ENCODE results near the gene KLHL17.
"Not testable (repeated sequence)": the region's sequence is repeated elsewhere in the genome, so short reads cannot be mapped to it uniquely, and the experiment has no call there.

The KLHL17 gene

DNA sequence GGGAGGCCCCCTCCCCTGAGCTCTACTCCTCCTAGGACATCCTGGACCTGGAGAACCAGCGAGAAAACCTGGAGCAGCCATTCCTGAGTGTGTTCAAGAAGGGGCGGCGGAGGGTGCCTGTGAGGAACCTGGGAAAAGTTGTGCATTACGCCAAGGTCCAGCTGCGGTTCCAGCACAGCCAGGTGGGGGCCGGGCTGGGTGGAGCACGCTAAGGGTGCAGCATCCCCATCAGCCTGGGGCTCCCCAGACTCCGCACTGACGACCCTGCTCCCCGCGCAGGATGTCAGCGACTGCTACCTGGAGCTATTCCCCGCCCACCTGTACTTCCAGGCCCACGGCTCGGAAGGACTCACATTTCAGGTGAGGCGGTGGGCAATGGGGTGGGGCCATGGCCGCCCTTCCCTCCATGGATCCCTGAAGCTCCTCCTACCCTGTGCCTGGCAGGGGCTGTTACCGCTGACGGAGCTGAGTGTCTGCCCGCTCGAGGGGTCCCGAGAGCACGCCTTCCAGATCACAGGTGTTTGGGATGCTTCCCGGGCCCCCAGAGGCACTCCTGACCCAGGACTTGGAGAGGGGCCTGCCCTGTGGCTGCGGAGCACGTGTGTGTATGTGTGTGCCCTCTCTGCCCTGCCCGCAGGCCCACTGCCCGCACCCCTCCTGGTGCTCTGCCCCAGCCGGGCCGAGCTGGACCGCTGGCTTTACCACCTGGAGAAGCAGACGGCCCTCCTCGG is 10.0 kb downstream of the KLHL17 start:
- no peak for DNase-seq (ENCODE audit: low read depth)

- DNase-seq (ENCODE audit: low read depth) = no peak
These were observed 10.8 kb downstream of the KLHL17 start for GRCh38 chr1:970973-971730.

DNA sequence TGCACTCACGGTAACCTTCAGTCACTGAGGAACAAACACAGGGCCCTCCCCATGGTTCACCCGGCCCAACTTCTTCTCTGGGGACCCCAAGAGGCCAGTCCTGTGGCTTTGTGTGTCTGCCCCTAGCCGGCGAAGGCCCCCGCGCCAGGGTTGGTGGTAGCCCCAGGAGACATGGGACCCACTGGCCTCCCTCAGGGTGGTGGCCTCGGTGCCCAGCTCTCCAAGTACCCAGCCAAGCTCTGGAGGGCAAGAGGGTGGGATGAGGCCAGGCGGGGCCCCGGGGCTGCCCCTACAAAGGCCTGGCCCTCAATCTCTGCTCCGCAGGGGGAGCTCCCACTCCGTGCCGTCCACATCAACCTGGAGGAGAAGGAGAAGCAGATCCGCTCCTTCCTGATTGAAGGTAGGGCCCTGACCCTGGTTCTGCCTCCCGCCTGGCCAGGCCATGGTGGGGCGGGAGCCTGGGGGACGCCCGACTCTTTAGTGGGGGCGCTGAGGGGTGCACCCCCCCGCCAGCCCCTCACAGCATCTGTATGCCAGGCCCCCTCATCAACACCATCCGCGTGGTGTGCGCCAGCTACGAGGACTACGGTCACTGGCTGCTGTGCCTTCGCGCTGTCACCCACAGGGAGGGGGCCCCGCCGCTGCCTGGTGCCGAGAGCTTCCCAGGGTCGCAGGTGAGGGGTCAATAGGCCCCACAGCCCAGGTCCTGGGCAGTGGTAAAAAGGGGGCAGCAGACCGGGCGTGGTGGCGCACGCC is 11.5 kb downstream of the KLHL17 start:
- no peak for DNase-seq (ENCODE audit: low read depth)

DNA sequence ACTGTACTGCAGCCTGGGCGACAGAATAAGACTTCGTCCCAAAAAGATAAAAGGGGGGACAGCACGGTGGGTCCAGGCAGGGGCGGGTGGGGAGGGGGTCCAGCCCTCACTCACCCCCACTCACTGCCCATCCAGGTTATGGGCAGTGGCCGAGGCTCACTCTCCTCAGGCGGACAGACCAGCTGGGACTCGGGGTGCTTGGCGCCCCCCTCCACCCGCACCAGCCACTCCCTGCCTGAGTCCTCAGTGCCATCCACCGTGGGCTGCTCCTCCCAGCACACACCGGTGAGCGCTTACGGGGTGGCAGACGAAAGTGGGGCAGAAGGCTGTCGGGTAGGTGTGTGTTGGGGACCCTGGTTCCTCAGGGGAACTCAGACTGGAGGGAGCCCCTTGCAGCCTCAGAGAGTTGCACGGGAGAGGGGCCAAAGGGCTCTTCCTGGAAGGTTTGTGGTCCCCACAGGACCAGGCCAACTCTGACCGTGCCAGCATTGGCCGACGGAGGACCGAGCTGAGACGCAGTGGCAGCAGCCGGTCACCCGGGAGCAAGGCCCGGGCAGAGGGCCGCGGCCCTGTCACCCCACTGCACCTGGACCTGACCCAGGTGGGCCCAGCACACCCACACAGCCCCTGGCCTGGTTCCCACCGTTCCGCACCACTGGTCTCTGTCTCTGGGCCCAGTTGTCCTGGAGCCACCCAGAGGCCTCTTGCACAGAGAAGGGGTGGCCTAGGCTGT is 12.5 kb downstream of the KLHL17 start:
- no peak for DNase-seq (ENCODE audit: low read depth)

DNA sequence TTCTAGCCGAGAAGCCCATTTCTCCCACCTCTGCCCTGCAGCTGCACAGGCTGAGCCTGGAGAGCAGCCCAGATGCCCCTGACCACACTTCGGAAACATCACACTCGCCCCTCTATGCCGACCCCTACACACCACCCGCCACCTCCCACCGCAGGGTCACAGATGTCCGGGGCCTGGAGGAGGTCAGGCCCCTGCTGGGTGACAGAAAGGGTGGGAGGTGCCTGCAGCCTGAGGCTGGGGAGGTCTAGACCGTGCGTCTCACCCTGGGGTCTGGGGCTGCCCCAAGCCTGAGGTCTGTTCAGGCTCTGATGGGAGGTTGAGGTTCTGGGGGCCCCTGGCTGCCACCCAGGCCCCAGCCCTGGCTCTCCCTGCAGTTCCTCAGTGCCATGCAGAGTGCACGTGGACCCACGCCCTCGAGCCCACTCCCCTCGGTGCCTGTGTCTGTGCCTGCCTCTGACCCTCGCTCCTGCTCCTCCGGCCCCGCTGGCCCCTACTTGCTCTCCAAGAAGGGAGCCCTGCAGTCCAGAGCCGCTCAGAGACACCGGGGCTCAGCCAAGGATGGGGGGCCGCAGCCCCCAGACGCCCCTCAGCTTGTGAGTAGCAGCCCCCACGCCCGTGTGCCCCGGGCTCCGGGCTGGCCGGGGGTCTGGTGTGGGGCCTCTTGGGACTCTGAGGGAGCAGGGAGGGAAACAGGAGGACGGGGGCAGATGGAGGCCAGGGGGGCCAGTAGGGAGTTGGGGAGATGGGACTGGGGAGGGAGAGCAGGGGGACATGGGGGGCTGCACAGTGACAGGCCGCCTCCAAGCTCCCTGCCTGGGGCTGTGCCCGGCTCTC is 13.3 kb downstream of the KLHL17 start:
- DNase-seq (ENCODE audit: low read depth) = no peak

DNA sequence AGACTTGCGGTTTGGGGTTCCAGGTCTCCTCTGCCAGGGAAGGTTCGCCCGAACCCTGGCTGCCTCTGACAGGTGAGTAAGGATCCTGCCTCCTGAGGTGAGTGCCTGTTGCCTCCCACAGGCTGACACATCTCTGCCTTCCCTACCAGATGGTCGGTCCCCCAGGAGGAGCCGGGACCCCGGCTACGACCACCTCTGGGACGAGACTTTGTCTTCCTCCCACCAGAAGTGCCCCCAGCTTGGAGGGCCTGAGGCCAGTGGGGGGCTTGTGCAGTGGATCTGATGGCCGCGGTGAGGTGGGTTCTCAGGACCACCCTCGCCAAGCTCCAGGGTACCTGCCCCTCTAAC is 13.9 kb downstream of the KLHL17 start:
- DNase-seq (ENCODE audit: low read depth) = no peak

DNA sequence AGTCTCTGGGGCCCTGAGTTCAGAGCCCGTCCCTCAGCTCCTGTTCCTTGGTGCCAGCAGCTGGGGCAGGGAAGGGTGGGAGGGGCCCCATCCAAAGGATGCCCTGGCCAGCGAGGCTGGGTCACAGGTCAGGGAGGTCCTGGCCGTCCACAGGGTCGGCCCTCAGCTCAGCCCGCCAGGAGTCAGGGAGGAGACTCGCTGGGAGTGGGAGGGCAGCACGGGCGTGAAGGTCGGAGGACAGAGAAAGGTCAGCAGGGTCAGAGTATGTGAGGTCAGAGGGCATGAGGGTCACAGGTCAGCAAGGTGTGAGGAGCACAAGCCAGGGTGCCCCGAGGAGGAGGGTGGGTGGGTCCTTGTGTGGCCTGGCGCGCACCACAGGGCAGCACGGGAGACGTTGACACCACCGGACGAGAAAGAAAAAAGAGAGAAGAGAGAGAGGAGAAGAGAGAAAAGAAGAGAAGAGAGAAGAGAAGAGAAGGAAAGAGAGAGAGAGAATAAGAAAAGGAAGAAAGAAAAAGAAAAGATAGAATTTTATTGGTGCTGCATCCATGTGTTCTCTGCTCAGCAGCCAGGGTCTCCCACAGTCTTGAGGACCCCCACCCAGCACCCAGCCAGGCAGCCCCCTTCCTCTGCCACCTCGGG is 14.4 kb downstream of the KLHL17 start:
- no peak for DNase-seq (ENCODE audit: low read depth)

GRCh38 chr1:975365-975764 is 15.0 kb downstream of the KLHL17 start:
- no peak for DNase-seq (ENCODE audit: low read depth)

DNA sequence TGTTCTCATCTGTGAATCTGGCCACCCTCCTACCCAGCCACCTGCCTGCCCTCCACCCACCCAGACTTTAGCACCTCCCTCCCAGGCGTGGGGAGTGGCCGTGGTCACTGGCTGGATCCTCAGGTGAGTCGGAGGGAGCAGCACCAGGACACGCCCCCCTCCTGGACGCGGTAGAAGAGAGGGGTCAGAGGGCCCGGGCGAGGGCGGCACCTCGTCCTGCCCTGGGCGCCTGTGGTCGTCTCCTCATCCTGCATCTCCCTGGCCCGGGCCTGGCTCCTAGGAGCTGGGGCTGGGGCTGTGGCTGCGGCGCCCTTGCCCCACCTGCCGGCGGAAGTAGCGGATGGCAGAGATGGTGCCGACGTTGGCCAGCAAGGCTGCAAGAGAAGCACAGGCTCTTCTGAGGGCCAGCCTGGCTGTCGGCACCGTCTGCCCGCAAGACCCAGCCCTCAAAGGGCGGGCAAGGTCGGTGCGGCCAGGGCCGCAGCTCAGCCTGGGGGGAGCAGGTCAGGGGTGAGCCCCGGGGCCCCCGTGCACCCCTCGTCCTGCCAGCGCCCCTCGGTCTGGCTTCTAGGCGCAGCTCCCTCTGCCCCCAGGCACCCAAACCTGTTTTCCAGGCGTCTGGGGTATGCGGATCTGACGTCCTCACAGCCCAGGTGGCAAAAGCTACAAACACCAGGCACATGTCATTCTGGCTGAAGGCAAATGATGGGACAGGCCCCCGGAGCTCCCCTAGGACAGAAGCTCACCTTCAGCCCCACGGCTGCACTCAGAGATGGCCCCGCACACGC is 15.7 kb downstream of the KLHL17 start:
- DNase-seq (ENCODE audit: low read depth) = no peak

- DNase-seq (ENCODE audit: low read depth) = not testable (repeated sequence)
These were observed 16.4 kb downstream of the KLHL17 start for GRCh38 chr1:976791-977190.

- DNase-seq (ENCODE audit: low read depth) = no peak
These were observed 17.9 kb downstream of the KLHL17 start for GRCh38 chr1:978069-978834.

DNA sequence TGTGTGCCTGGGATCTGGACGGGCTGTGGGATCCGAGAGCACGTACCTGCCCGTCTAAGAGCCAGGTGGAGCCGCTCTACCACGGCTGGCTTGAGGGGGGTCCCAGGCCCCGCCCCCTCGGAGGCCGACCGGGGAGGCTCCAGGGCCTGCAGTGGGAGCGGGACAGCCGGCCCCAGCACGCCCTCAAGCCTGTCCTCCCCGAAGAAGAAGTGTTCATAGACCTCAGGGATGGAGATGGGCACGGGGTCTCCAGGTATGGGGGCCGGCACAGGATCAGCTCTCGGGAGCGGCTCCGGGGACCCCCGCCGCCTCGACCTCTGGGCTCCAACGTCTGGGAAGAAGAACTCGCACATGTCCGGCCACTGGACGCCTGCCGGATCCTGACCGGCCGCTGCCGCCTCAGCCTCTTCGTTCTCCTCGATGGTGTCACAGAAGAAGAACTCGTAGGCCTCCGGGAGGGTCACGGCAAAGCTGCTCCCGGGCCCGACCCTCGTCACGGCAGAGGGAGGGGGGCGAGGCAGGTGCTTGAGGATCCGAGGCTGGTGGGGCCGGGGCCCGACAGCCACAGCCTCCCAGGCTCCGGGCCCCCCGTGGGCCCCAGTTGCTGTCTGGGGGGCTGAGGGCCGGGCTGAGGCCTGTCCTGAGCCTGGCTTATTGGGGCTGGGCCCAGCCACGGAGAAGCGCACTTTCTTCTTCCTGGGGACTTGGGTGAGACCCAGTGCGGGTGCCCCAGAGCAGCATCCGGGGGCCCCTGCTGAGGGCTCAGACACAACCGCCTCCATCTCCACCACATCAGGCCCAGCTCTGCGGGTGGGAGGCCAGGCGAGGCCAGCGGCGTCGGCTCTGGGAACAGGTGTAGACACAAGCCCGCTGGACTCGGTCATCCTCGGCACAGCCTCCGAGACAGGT is 18.7 kb downstream of the KLHL17 start:
- DNase-seq (ENCODE audit: low read depth) = no peak

DNA sequence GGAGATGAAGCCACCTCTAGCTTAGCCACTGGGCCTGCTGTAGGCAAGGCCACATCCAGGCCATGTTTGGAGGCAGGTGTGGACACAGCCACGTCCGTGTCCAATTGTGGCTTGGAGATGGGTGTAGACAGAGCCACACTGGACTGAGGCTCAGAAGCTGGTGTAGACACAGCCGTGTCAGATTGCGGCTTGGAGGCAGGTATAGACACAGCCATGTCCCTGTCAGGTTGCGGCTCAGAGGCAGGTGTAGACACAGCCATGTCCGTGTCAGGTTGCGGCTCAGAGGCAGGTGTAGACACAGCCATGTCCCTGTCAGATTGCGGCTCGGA is 19.3 kb downstream of the KLHL17 start:
- no peak for DNase-seq (ENCODE audit: low read depth)

DNA sequence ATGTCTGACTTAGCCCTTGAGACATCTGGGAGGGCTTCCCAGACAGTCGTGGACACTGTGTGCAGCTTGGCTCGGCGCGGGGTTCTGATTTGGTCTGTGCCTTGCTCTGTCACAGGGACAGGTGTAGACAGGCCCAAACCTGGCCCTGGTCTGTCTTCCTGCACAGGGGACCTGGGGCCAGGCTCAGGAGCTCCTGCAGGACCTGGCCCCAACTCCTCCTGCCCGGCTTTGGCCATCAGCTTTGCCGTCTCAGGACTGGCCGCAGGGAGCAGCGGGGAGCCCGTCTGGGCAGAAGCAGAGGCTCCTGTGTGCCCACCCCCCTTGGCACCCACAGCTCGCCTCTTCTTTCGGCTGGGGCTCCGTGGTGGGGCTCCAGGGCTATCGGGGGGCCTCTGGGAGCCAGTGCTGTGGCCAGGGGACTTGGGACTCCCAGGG is 19.8 kb downstream of the KLHL17 start:
- no peak for DNase-seq (ENCODE audit: low read depth)

DNA sequence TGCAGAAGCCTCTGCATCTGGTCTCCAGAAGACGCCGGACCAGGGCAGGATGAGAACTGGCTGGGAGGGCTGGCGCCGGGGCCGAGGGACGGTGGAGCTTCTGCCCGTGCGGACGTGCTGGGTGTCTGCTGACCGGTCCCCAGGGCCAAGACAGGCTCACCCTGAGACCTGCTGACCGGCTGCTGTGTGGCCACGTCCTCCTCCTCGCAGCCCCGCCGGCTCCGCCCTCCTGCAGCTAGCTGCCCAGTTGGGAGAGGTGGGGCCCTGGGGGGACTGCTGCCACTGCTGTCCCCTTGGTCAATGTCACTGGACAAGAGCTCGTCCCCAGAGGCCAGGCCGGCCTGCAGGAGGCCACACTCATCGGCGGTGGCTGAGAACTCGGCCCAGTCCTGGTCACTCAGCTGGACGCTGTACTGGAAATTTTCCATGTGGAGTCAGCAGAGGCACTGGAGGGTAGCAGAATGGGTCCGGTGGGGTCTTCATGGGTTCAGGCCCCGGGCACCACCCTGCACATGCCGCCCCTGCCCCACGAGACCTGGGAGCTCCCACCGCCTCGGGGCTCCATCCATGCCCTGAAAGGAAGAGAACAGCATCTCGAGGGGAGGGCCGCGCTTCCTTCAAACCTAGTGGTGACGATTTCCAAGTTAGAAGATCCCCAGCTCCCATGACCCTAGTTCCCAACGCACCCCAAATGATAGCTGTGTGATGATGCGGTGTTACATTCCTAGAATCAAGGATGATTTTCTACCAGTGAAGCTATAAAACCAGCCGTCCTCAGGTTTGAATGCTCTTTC is 20.4 kb downstream of the KLHL17 start:
- no peak for DNase-seq (ENCODE audit: low read depth)

DNA sequence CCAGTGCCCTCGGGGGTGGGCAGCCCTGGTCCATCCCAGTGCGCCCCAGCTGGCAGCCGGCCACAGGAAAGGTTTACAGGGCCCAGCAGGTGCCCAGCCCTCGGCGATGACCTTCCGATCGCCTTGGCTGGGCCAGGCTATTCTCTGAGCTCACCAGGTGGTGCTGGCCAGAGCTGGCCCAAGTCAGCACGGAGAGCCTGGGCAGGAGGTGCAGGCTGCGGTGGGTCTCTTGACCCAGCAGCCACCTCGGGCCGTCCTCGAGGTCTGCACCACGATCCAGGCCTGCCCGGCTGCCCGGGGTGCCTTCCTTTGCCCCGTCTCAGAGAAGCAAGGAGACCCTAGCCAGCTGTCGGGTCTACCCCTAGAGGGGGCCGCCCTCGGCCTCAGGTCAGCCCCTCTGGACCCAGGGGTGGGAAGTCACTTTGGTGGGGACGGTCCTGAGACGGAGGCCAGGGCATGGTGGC is 21.1 kb downstream of the KLHL17 start:
- no peak for DNase-seq (ENCODE audit: low read depth)

DNA sequence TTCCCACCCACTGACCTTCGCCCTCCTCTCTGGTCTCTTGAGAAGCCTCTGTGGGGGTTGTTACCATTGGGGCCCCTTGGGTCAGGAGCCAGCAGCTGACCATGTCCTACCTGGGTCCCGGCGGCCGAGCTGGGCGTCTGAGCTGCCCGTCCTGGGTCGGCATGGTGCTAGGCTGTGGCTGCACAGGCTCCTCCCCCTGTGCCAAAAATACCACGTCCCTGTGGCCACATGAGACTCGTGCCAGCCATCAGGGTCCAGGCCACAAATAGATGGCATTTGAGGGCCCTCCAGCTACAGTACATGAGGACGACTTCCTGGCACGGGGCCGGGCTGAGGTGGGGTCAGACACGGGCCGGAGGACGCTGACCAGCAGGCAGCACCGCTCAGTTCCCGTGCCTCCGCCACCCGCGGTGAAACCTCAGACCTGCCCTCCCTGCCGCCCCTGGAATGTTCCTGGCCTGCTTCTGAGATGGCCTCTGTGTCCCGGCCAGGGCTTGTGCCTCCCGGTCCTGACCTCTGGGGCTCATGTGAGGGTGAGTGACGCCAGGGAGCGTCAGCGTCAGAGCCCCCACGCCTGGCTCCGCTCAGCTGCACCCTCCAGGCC is 21.7 kb downstream of the KLHL17 start, which contains the start of gene PERM1:
TSS of gene PERM1 (minus strand) at position 139 of the 604 bp plus-strand sequence. CDS start 1,064 bp downstream, outside the sequence.
- no peak for DNase-seq (ENCODE audit: low read depth)

All from stimulated activated CD8-positive, alpha-beta memory T cell treated with anti-CD3 and anti-CD28 coated beads, Interleukin-7, amount 100 ng/mL, for 24 hours (primary cell).